ENCODE data around the gene ZMYND10. TPM values are rescaled to one million over a fixed set of nuclear protein-coding genes. Genes with fewer than 3 reads are reported as not detected.

The ZMYND10 gene
- total RNA-seq, 2 donors from 2014 or later = 0.37 to 1.5 TPM

- DNase-seq = no peak
- H3K36me3 ChIP-seq = peaks cover 8% of the 10 kb centered on the region
- H3K4me1 ChIP-seq = peaks cover 35% of the 10 kb centered on the region
- no peaks in the 10 kb centered on the region for H3K27me3 ChIP-seq
- no peak overlapping the region for H3K27ac ChIP-seq
- no peak for TF ChIP-seq CTCF (IDR thresholded peaks at IDR 0.05)
- no peak overlapping the region for H3K4me3 ChIP-seq
- H3K9me3 ChIP-seq = no peaks in the 10 kb centered on the region
- intact Hi-C loops (cut with DNase I) = no loop called here
- no peak overlapping the region for H3K9ac ChIP-seq (ENCODE audit: low read depth in 2 of 2, low read length in 2 of 2)
Measured at GRCh38 chr3:50354850-50355249, 9.3 kb upstream of the ZMYND10 start.

GRCh38 chr3:50354186-50354764 lies 8.7 kb upstream of the ZMYND10 start:
- no peak overlapping the region for H3K27ac ChIP-seq
- no peak overlapping the region for H3K4me3 ChIP-seq
- no peak overlapping the region for H3K9ac ChIP-seq (ENCODE audit: low read depth in 2 of 2, low read length in 2 of 2)
- no peak for TF ChIP-seq CTCF (IDR thresholded peaks at IDR 0.05)
- intact Hi-C loops (cut with DNase I) = no loop called here
- H3K36me3 ChIP-seq = peaks cover 8% of the 10 kb centered on the region
- DNase-seq = no peak
- no peaks in the 10 kb centered on the region for H3K27me3 ChIP-seq
- no peaks in the 10 kb centered on the region for H3K9me3 ChIP-seq
- H3K4me1 ChIP-seq = peaks cover 40% of the 10 kb centered on the region

- Histone ChIP-seq H3K36me3 (peaks cover 8% of the 10 kb centered on the region), H3K27me3 (no peaks in the 10 kb centered on the region), H3K4me1 (peaks cover 42% of the 10 kb centered on the region), H3K9ac (ENCODE audit: low read depth in 2 of 2, low read length in 2 of 2) (no peak overlapping the region), H3K9me3 (no peaks in the 10 kb centered on the region), H3K27ac (peak overlapping the region; percentile 49), H3K4me3 (no peak overlapping the region)
- no peak for DNase-seq
- TF ChIP-seq CTCF (IDR thresholded peaks at IDR 0.05) = no peak
- intact Hi-C loops (cut with DNase I) = no loop called here
Measured at GRCh38 chr3:50353245-50354004, 7.9 kb upstream of the ZMYND10 start.

- Histone ChIP-seq H3K27me3 (no peaks in the 10 kb centered on the region), H3K36me3 (peaks cover 8% of the 10 kb centered on the region), H3K27ac (peak overlapping the region; percentile 49), H3K9me3 (no peaks in the 10 kb centered on the region), H3K9ac (ENCODE audit: low read depth in 2 of 2, low read length in 2 of 2) (no peak overlapping the region), H3K4me1 (peaks cover 35% of the 10 kb centered on the region), H3K4me3 (no peak overlapping the region)
- intact Hi-C loops (cut with DNase I) = no loop called here
- DNase-seq = no peak
- no peak for TF ChIP-seq CTCF (IDR thresholded peaks at IDR 0.05)
Measured at GRCh38 chr3:50352781-50353180, 7.2 kb upstream of the ZMYND10 start.

- intact Hi-C loops (cut with DNase I) = no loop called here
- H3K4me1 ChIP-seq = peaks cover 23% of the 10 kb centered on the region
- peak overlapping the region; percentile 85 for H3K27ac ChIP-seq
- TF ChIP-seq CTCF (IDR thresholded peaks at IDR 0.05) = no peak
- H3K36me3 ChIP-seq = peaks cover 8% of the 10 kb centered on the region
- no peaks in the 10 kb centered on the region for H3K9me3 ChIP-seq
- peak overlapping the region in 1 of 2 donors; percentile 92 for H3K9ac ChIP-seq (ENCODE audit: low read depth in 2 of 2, low read length in 2 of 2)
- peak overlapping the region; percentile 59 for H3K4me3 ChIP-seq
- no peak for DNase-seq
- H3K27me3 ChIP-seq = no peaks in the 10 kb centered on the region
Measured at GRCh38 chr3:50351323-50351697, 5.8 kb upstream of the ZMYND10 start.
